T follicular helper cell (primary cell): ENCODE results near the gene RSPH3.

Source experiments
- DNase-seq: peaks from one replicate; pipeline ENCODE4 v3.0.0-alpha.2; 2020; ENCODE audit warnings: low read depth

Gene RSPH3

DNA sequence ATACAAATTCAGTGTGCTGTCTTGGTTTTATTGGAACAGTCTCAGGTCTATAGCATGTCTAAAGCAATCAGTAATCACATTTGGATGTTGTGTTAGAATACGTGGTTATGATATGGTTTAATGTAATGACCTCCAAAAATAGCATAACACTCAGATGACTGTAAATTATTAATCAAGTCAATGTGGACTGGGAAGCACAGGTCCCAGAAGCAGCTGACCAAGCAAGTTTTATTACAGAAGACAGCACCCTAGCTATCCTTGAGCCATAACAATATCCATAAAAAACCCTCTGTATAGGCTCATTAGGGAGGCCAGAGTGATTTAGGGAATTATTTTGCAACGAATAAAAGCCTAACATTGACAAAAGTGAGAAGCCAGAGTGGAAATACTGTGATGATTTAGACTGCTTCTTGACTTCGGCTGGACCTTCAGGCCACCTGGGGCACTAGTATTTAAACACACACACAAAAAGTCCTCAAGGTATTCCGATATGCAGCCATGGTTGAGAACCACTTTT, 66.9 kb downstream of the RSPH3 start:
- no peak for DNase-seq

DNA sequence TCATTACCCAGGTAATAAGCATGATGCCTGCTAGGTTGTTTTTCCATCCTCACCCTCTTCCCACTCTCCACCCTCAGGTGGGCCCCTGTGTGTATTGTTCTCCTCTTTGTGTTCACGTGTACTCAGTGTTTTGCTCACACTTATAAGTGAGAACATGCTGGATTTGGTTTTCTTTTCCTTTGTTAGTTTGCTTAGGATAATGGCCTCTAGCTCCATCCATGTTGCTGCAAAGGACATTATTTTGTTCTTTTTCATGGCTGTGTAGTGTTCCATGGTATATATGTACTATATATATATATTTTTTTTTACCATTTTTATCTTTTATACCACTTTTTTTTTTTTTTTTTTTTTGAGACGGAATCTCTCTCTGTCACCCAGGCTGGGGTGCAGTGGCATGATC, 71.9 kb downstream of the RSPH3 start:
- no peak for DNase-seq

DNA sequence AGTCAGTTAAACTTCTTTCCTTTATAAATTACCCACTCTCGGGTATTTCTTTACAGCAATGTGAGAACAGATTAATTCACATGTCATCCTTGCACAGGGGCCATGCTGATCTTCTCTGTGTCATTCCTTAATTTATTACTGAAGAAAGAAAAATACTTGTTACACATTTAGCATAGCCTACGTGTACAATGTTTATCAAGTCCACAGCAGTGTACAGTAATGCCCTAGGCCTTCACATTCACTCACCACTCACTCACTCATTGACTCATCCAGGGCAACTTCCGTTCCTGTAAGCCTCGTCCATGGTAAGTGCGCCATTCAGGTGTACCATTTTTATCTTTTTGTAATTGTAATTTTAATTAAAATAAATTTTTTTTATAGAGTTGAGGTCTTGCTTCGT, 73.6 kb downstream of the RSPH3 start:
- DNase-seq = no peak

DNA sequence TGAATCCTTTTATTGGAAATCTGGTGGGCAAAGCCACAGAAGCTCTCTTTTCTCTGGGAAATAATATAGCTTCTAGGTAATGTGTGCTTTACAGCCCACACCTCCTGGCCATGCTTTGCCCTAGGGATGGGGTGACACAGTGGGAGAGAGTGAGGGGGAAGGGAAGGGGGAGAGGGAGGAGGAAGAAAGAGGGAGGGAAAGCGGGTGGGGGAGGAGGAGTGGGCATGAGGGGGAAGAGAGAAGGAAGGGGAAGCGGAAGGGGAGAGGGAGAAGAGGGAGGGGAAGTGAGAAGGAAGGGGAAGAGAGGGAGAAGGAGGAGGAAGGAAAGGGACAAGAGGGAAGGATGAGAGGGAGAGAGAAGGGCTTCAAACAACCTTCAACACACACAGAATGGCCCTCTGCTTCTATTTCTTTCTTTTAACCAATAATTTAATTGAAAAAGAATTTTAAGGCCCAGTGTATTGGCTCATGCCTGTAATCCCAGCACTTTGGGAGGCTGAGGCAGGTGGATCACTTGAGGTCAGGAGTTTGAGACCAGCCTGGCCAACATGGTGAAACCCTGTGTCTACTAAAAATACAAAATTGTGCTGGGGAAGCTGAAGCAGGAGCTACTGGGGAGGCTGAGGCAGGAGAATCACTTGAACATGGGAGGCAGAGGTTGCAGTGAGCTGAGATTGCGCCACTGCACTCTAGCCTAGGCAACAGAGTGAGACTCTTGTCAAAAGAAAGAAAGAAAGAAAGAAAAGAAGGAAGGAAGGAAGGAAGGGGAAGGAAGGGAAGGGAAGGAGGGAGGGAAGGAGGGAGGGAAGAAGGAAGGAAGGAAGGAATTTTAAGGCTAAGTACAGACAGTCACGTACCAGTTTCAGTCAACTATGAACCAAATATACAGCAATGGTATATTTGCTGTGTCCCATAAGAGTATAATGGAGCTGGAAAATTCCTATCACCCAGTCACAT, 75.2 kb downstream of the RSPH3 start:
- no peak for DNase-seq

DNA sequence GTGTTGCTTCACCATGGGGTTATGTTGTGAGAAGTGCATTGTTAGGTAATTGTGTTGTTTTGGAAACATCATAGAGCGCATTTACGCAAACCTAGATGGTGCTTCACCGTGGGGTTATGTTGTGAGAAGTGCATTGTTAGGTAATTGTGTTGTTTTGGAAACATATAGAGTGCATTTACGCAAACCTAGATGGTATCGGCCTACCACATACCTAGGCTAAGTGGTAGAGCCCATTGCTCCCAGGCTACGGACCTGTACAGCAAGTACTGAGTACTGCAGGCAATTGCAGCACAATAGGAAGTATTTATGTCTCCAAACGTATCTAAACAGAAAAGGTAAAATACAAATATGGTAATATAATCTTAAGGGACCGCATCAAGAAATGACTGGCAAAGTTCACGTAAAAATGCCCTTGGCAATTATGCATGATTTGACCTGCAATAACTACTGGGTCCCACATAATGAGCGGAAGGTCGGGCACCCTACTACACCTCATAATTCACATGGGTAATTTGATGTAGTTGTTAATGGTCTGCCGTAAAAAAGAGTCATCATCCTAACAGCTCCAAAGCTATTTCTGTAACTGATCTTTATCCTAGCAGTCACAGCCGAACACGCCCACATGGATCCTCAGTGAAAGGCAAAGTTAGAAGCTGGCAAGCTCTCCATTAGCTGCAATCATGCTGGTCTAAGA, 76.0 kb downstream of the RSPH3 start:
- DNase-seq = no peak
